ENCODE data around the gene KCNK2.

KCNK2 gene

DNA sequence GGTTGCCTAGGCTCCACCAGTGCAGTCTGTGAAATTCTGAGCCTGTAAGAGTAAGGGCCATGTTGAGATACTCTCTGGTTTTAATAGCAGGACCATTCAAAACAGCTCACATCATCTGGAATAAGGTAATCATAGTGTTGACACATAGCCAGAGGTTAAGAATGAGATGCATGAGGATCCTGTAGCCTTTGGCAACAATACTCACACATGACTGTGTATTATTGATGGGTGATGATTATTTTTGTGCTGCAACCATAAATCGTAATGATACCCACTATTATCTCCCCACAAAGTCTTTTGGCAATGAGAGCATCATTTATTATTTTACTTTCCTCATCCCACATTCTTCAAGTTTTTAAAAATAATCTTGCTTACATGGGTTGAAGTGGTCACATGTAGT is 35.5 kb downstream of the KCNK2 start:
- no peak overlapping the region for H3K4me3 ChIP-seq (ENCODE audit: insufficient read depth, low read depth, low read length, poor library complexity, severe bottlenecking)
- no peaks in the 10 kb centered on the region for H3K36me3 ChIP-seq (ENCODE audit: control insufficient read depth, insufficient read depth, low read length)
- H3K27me3 ChIP-seq (replicated peaks; ENCODE audit: control insufficient read depth, insufficient read depth, low read length, poor library complexity, severe bottlenecking) = no peaks in the 10 kb centered on the region
- no peak for DNase-seq
- H3K4me1 ChIP-seq (ENCODE audit: control insufficient read depth, insufficient read depth, low read length, poor library complexity, severe bottlenecking) = no peaks in the 10 kb centered on the region
- no peak overlapping the region for H3K27ac ChIP-seq (ENCODE audit: insufficient read depth, low read length, poor library complexity, severe bottlenecking)
- H3K9me3 ChIP-seq (ENCODE audit: control insufficient read depth, low read length) = no peaks in the 10 kb centered on the region

DNA sequence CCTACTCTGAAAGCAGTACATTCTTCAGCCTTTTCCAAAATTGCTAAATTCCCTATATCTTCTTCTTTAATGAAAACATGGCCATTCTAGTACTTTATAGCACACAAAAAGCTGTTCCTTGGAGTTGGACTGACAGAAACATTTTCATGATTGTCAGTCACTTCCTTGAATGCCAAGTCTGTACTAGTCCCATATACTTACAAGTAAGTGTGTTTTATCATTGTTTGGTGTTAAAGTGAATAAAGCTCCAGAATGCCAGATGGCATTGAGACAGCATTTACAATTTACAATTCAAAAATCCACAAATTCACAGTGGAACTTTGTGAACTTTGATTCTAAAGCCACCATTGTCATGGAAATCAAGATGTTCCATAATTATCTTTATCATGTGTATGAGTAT is 36.5 kb downstream of the KCNK2 start:
- Histone ChIP-seq H3K36me3 (ENCODE audit: control insufficient read depth, insufficient read depth, low read length) (no peaks in the 10 kb centered on the region), H3K27me3 (replicated peaks; ENCODE audit: control insufficient read depth, insufficient read depth, low read length, poor library complexity, severe bottlenecking) (no peaks in the 10 kb centered on the region), H3K4me1 (ENCODE audit: control insufficient read depth, insufficient read depth, low read length, poor library complexity, severe bottlenecking) (no peaks in the 10 kb centered on the region), H3K27ac (ENCODE audit: insufficient read depth, low read length, poor library complexity, severe bottlenecking) (no peak overlapping the region), H3K4me3 (ENCODE audit: insufficient read depth, low read depth, low read length, poor library complexity, severe bottlenecking) (no peak overlapping the region), H3K9me3 (ENCODE audit: control insufficient read depth, low read length) (no peaks in the 10 kb centered on the region)
- DNase-seq = no peak

DNA sequence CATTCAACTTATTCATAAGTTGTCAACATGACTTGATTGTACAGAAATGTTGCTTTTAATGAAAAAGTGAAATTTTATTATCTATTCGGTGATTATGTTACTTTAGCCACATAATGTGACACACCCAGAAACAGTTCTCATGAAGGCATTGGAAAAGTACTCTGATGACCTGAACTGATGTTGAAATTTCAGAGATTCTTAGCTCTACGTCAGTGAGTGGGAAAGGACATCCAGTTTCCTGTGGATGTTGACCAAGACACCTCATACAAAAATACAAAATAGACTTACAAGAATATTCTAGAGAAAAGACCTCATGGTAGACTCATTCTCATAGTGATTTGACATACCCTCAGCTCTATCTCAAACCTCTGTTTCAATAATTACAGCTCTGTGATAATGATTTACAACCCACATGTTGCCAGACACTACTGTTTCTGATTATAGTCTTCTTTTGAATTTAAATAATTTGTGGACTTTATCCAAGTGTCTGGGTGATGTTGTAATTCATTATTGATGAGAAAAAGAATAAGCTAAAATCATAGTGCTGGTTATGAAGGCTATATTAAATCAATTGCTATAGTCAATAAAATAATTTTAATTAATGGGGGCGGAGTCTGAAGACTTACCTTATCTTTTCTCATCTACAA is 37.3 kb downstream of the KCNK2 start:
- H3K9me3 ChIP-seq (ENCODE audit: control insufficient read depth, low read length) = no peaks in the 10 kb centered on the region
- no peaks in the 10 kb centered on the region for H3K27me3 ChIP-seq (replicated peaks; ENCODE audit: control insufficient read depth, insufficient read depth, low read length, poor library complexity, severe bottlenecking)
- H3K4me1 ChIP-seq (ENCODE audit: control insufficient read depth, insufficient read depth, low read length, poor library complexity, severe bottlenecking) = no peaks in the 10 kb centered on the region
- H3K36me3 ChIP-seq (ENCODE audit: control insufficient read depth, insufficient read depth, low read length) = no peaks in the 10 kb centered on the region
- no peak overlapping the region for H3K27ac ChIP-seq (ENCODE audit: insufficient read depth, low read length, poor library complexity, severe bottlenecking)
- DNase-seq = no peak
- H3K4me3 ChIP-seq (ENCODE audit: insufficient read depth, low read depth, low read length, poor library complexity, severe bottlenecking) = no peak overlapping the region

DNA sequence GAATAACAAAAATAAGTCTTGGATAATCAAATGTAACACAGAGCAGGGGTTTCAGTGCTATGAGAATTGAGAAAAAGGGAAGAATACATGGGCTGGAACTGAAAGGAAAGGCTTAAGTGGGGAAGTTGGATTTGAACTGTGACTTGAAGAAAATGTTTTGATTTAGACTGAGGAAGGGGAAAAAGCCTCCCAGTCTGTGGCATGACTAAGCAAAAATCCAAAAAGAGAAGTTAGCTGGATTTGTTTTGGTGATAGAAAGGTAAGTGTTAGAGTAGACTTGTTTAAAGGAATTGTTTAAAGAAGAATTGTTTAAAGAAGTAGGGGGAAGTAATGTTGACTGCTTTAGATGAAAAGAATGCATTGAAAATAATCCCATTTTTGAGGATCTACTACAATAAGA is 46.0 kb downstream of the KCNK2 start:
- H3K36me3 ChIP-seq (ENCODE audit: control insufficient read depth, insufficient read depth, low read length) = no peaks in the 10 kb centered on the region
- no peaks in the 10 kb centered on the region for H3K27me3 ChIP-seq (replicated peaks; ENCODE audit: control insufficient read depth, insufficient read depth, low read length, poor library complexity, severe bottlenecking)
- no peaks in the 10 kb centered on the region for H3K4me1 ChIP-seq (ENCODE audit: control insufficient read depth, insufficient read depth, low read length, poor library complexity, severe bottlenecking)
- H3K9me3 ChIP-seq (ENCODE audit: control insufficient read depth, low read length) = no peaks in the 10 kb centered on the region
- no peak overlapping the region for H3K4me3 ChIP-seq (ENCODE audit: insufficient read depth, low read depth, low read length, poor library complexity, severe bottlenecking)
- H3K27ac ChIP-seq (ENCODE audit: insufficient read depth, low read length, poor library complexity, severe bottlenecking) = no peak overlapping the region
- no peak for DNase-seq

DNA sequence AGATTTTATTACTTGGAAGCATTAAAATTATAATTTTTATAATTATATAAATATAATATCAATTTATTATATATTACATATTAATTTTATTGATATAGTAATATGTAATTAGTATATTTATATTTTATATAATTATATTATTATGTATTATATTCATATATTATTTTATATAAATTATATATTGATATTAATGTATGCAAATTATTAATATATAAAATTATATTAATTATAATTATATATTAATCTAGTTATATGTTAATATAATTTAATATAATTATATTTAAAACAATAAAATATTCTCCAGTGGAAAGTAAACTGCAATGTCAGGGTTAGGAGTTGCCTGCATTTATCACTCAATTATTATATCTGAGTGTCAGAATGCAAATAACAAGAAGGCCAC is 48.8 kb downstream of the KCNK2 start:
- H3K27me3 ChIP-seq (replicated peaks; ENCODE audit: control insufficient read depth, insufficient read depth, low read length, poor library complexity, severe bottlenecking) = no peaks in the 10 kb centered on the region
- DNase-seq = no peak
- no peaks in the 10 kb centered on the region for H3K9me3 ChIP-seq (ENCODE audit: control insufficient read depth, low read length)
- H3K27ac ChIP-seq (ENCODE audit: insufficient read depth, low read length, poor library complexity, severe bottlenecking) = no peak overlapping the region
- H3K4me3 ChIP-seq (ENCODE audit: insufficient read depth, low read depth, low read length, poor library complexity, severe bottlenecking) = no peak overlapping the region
- H3K36me3 ChIP-seq (ENCODE audit: control insufficient read depth, insufficient read depth, low read length) = no peaks in the 10 kb centered on the region
- no peaks in the 10 kb centered on the region for H3K4me1 ChIP-seq (ENCODE audit: control insufficient read depth, insufficient read depth, low read length, poor library complexity, severe bottlenecking)

DNA sequence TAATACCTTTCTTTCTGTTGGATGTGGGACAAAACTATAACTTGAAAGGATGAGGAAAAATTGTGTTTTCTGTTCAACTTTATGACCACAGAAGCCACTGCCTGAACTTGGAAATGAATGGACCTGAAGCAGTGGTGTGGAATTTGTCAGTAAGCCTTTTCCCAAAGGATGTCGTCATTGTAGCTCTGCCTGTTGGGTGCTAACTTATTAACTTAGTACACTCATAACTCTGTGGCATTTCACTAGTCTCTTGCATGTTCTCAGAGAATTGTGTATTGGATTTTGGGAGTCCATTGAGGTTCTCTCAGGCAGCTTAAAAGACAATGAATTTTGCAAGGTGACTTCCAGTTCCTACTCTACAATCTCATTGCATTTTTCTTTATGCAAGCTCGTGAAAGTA is 49.6 kb downstream of the KCNK2 start:
- Histone ChIP-seq H3K4me3 (ENCODE audit: insufficient read depth, low read depth, low read length, poor library complexity, severe bottlenecking) (no peak overlapping the region), H3K27ac (ENCODE audit: insufficient read depth, low read length, poor library complexity, severe bottlenecking) (no peak overlapping the region), H3K4me1 (ENCODE audit: control insufficient read depth, insufficient read depth, low read length, poor library complexity, severe bottlenecking) (no peaks in the 10 kb centered on the region), H3K9me3 (ENCODE audit: control insufficient read depth, low read length) (no peaks in the 10 kb centered on the region), H3K36me3 (ENCODE audit: control insufficient read depth, insufficient read depth, low read length) (no peaks in the 10 kb centered on the region), H3K27me3 (replicated peaks; ENCODE audit: control insufficient read depth, insufficient read depth, low read length, poor library complexity, severe bottlenecking) (no peaks in the 10 kb centered on the region)
- DNase-seq = no peak

DNA sequence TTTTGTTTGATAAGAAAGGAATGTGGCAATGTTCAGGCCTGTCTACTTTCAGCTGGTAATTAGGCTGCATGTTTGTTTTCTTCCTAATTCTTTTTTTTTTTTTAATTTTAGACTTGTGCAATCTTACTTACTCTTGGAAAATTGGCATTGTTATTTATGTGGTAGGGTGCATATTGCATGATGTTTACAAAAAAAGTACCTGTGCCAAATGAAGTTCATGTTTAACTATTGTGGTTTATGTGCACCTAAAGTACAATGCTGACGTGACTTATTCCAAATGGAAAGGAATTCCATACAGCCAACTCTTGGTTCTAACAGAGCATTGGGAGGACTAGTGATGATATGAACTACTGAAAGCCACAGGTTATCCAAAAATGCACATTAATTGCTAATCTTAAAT is 51.0 kb downstream of the KCNK2 start:
- no peak overlapping the region for H3K27ac ChIP-seq (ENCODE audit: insufficient read depth, low read length, poor library complexity, severe bottlenecking)
- no peak overlapping the region for H3K4me3 ChIP-seq (ENCODE audit: insufficient read depth, low read depth, low read length, poor library complexity, severe bottlenecking)
- DNase-seq = no peak
- H3K27me3 ChIP-seq (replicated peaks; ENCODE audit: control insufficient read depth, insufficient read depth, low read length, poor library complexity, severe bottlenecking) = no peaks in the 10 kb centered on the region
- no peaks in the 10 kb centered on the region for H3K36me3 ChIP-seq (ENCODE audit: control insufficient read depth, insufficient read depth, low read length)
- no peaks in the 10 kb centered on the region for H3K4me1 ChIP-seq (ENCODE audit: control insufficient read depth, insufficient read depth, low read length, poor library complexity, severe bottlenecking)
- no peaks in the 10 kb centered on the region for H3K9me3 ChIP-seq (ENCODE audit: control insufficient read depth, low read length)

DNA sequence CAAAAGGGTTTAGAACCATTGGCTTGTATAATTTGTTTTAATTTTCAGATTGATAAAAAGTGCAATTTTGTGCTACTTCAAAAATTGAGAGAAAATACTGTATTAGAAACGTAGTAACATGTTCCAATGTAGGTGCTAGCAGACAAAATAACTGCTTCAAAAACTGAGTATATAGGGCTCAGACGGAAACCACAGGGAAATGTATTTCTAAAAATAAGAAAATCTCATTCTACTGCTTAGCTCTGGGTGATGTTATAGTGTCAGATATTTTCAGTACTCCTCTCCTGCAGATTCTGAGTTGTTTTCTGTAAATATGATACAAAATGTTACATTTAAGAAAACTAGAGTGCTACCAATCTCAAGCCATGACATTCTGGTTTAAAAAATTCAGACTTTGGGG is 55.4 kb downstream of the KCNK2 start:
- Histone ChIP-seq H3K4me1 (ENCODE audit: control insufficient read depth, insufficient read depth, low read length, poor library complexity, severe bottlenecking) (no peaks in the 10 kb centered on the region), H3K4me3 (ENCODE audit: insufficient read depth, low read depth, low read length, poor library complexity, severe bottlenecking) (no peak overlapping the region), H3K27me3 (replicated peaks; ENCODE audit: control insufficient read depth, insufficient read depth, low read length, poor library complexity, severe bottlenecking) (no peaks in the 10 kb centered on the region), H3K27ac (ENCODE audit: insufficient read depth, low read length, poor library complexity, severe bottlenecking) (no peak overlapping the region), H3K9me3 (ENCODE audit: control insufficient read depth, low read length) (no peaks in the 10 kb centered on the region), H3K36me3 (ENCODE audit: control insufficient read depth, insufficient read depth, low read length) (no peaks in the 10 kb centered on the region)
- DNase-seq = no peak

DNA sequence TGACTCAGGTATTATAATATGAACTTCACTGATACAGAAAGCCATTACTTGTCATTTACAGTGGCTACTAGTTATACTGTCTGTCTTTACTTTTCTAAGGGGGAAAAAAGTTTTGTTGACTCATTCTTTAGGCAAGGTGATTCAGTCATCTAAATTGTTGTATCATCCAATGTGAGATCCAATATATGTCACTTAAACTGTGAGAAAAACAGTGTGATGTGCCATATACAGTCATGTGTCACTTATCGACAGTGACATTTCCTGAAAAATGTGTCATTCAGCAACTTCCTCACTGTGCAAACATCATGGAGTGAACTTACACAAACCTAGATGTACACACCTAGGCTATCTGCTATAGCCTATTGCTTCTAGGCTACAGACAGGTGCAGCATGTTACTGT is 57.6 kb downstream of the KCNK2 start:
- Histone ChIP-seq H3K27ac (ENCODE audit: insufficient read depth, low read length, poor library complexity, severe bottlenecking) (no peak overlapping the region), H3K9me3 (ENCODE audit: control insufficient read depth, low read length) (no peaks in the 10 kb centered on the region), H3K4me3 (ENCODE audit: insufficient read depth, low read depth, low read length, poor library complexity, severe bottlenecking) (no peak overlapping the region), H3K27me3 (replicated peaks; ENCODE audit: control insufficient read depth, insufficient read depth, low read length, poor library complexity, severe bottlenecking) (no peaks in the 10 kb centered on the region), H3K36me3 (ENCODE audit: control insufficient read depth, insufficient read depth, low read length) (no peaks in the 10 kb centered on the region), H3K4me1 (ENCODE audit: control insufficient read depth, insufficient read depth, low read length, poor library complexity, severe bottlenecking) (no peaks in the 10 kb centered on the region)
- no peak for DNase-seq

DNA sequence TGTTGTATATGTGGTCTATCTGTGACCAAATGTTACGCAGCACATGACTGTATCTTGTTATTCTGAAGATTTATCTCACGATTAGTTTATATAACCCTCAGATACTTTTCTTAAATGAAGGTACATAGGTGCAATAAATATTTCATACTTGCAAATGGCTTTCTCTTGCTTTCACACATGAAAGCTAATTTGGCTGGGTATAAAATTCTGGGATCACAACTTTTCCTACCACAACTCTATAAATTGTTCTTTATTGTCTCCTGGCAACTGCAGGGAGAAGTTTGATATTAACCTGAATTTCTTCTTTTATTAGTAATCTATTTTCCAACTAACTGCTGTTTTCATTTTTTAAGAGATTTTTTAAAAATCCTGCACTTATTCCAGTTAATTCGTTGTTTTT is 58.9 kb downstream of the KCNK2 start:
- Histone ChIP-seq H3K9me3 (ENCODE audit: control insufficient read depth, low read length) (no peaks in the 10 kb centered on the region), H3K4me1 (ENCODE audit: control insufficient read depth, insufficient read depth, low read length, poor library complexity, severe bottlenecking) (no peaks in the 10 kb centered on the region), H3K27ac (ENCODE audit: insufficient read depth, low read length, poor library complexity, severe bottlenecking) (no peak overlapping the region), H3K4me3 (ENCODE audit: insufficient read depth, low read depth, low read length, poor library complexity, severe bottlenecking) (no peak overlapping the region), H3K27me3 (replicated peaks; ENCODE audit: control insufficient read depth, insufficient read depth, low read length, poor library complexity, severe bottlenecking) (no peaks in the 10 kb centered on the region), H3K36me3 (ENCODE audit: control insufficient read depth, insufficient read depth, low read length) (no peaks in the 10 kb centered on the region)
- no peak for DNase-seq

DNA sequence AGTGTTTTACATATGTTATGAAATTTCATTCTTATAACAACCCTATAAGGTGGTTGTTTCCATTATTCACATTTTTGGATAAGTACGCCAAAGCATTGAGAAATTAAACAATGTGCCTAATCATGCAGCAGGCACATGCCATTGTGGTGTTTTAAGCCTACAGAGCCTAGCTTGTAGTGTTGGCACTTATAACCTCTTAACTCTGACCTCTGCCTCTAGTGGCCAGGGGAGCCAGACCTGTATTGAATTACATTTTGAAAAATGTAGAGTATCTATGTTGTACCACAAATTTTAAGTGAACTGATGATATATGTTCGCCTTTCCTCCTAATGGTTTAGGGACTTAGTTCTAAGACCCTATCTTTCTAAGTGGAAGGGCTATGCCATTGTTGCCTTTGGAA is 61.0 kb downstream of the KCNK2 start:
- H3K4me3 ChIP-seq (ENCODE audit: insufficient read depth, low read depth, low read length, poor library complexity, severe bottlenecking) = no peak overlapping the region
- no peaks in the 10 kb centered on the region for H3K9me3 ChIP-seq (ENCODE audit: control insufficient read depth, low read length)
- H3K27ac ChIP-seq (ENCODE audit: insufficient read depth, low read length, poor library complexity, severe bottlenecking) = no peak overlapping the region
- no peaks in the 10 kb centered on the region for H3K36me3 ChIP-seq (ENCODE audit: control insufficient read depth, insufficient read depth, low read length)
- H3K27me3 ChIP-seq (replicated peaks; ENCODE audit: control insufficient read depth, insufficient read depth, low read length, poor library complexity, severe bottlenecking) = no peaks in the 10 kb centered on the region
- H3K4me1 ChIP-seq (ENCODE audit: control insufficient read depth, insufficient read depth, low read length, poor library complexity, severe bottlenecking) = no peaks in the 10 kb centered on the region
- DNase-seq = no peak

Data from effector memory CD4-positive, alpha-beta T cell (primary cell).